ENCODE measurements around the gene ACYP1. TPM values are rescaled to one million over a fixed set of nuclear protein-coding genes. Genes with fewer than 3 reads are reported as not detected.

ACYP1 gene
- total RNA-seq (10 to 100 TPM in 4 of 7 donors, 1 to 10 TPM in 3; 5.5 to 27.7 (median 11.2) TPM), polyA plus RNA-seq (10 to 100 TPM; 11.3 to 16.9 TPM)
- long read RNA-seq, donor 1, partial matches to known transcripts: 0 of 4 reads
- long read RNA-seq, donor 1, other reads (novel, unspliced or antisense): 2 of 4 reads
- long read RNA-seq, donor 2, transcript ACYP1-201 (3 exons, 627 nt): major isoform, 13 of 32 reads
- long read RNA-seq, donor 2, partial matches to known transcripts: 15 of 32 reads
- long read RNA-seq, donor 2, other reads (novel, unspliced or antisense): 0 of 32 reads
- long read RNA-seq, donor 3, transcript ACYP1-201 (3 exons, 627 nt): major isoform, 5 of 7 reads
- long read RNA-seq, donor 3, partial matches to known transcripts: 0 of 7 reads
- long read RNA-seq, donor 3, other reads (novel, unspliced or antisense): 1 of 7 reads

GRCh38 chr14:75063491-75064204 is at the start of gene ACYP1:
ACYP1 (minus strand) TSS chr14:75064024; CDS start chr14:75063553, 471 bp downstream.
- 0% methylated on average over 34 of the region's 34 CpGs for WGBS, 3 donors
- peak within 1 kb of the TSS in 1 of 2 donors; percentile 52 for H3K27ac ChIP-seq
- intact Hi-C loops (cut with DNase I): loop anchor here in 1 of 4 donors (2.0 kb wide), 1 partner anchor 15 kb away; no protein-coding TSS in a partner anchor
- H3K4me1 ChIP-seq (ENCODE audit: insufficient read depth): peaks cover 9% of the 10 kb centered on the region
- peak within 1 kb of the TSS; percentile 75 for H3K4me3 ChIP-seq
- peak; percentile 89 to 97 (median 96) for DNase-seq
- TF ChIP-seq EP300 (IDR thresholded peaks at IDR 0.05) (no peak), CTCF (IDR thresholded peaks at IDR 0.05) (no peak), POLR2A (IDR thresholded peaks at IDR 0.05) (peak; percentile 30)
- H3K27me3 ChIP-seq: no peaks in the 10 kb centered on the region
- no peaks in the 10 kb centered on the region for H3K9me3 ChIP-seq
- H3K36me3 ChIP-seq: no peaks in the 10 kb centered on the region

GRCh38 chr14:75109877-75110276 is 46.1 kb upstream of the ACYP1 start:
- intact Hi-C loops (cut with DNase I): no loop called here
- WGBS, 3 donors: 82 to 88% (median 82%) methylated on average over 2 of the region's 2 CpGs
- TF ChIP-seq CTCF (IDR thresholded peaks at IDR 0.05) (no peak), EP300 (IDR thresholded peaks at IDR 0.05) (no peak), POLR2A (IDR thresholded peaks at IDR 0.05) (no peak)
- H3K27me3 ChIP-seq: no peaks in the 10 kb centered on the region
- no peak overlapping the region for H3K4me3 ChIP-seq
- H3K4me1 ChIP-seq (ENCODE audit: insufficient read depth): no peaks in the 10 kb centered on the region
- DNase-seq: no peak
- no peaks in the 10 kb centered on the region for H3K9me3 ChIP-seq
- H3K36me3 ChIP-seq: no peaks in the 10 kb centered on the region
- no peak overlapping the region for H3K27ac ChIP-seq

- TF ChIP-seq POLR2A (IDR thresholded peaks at IDR 0.05) (no peak), CTCF (IDR thresholded peaks at IDR 0.05) (no peak), EP300 (IDR thresholded peaks at IDR 0.05) (no peak)
- Histone ChIP-seq H3K27ac (no peak overlapping the region), H3K4me3 (no peak overlapping the region), H3K9me3 (no peaks in the 10 kb centered on the region), H3K36me3 (no peaks in the 10 kb centered on the region), H3K27me3 (no peaks in the 10 kb centered on the region), H3K4me1 (ENCODE audit: insufficient read depth) (no peaks in the 10 kb centered on the region)
- WGBS, 3 donors: 59 to 71% (median 64%) methylated on average over 3 of the region's 3 CpGs
- no peak for DNase-seq
- intact Hi-C loops (cut with DNase I): no loop called here
Observed at GRCh38 chr14:75107186-75107585, 43.4 kb upstream of the ACYP1 start.

GRCh38 chr14:75101491-75101890 is 37.7 kb upstream of the ACYP1 start:
- H3K4me1 ChIP-seq (ENCODE audit: insufficient read depth): no peaks in the 10 kb centered on the region
- DNase-seq: no peak
- H3K27ac ChIP-seq: no peak overlapping the region
- H3K27me3 ChIP-seq: no peaks in the 10 kb centered on the region
- 82 to 87% (median 83%) methylated on average over 4 of the region's 4 CpGs for WGBS, 3 donors
- intact Hi-C loops (cut with DNase I): no loop called here
- H3K36me3 ChIP-seq: no peaks in the 10 kb centered on the region
- H3K9me3 ChIP-seq: no peaks in the 10 kb centered on the region
- TF ChIP-seq CTCF (IDR thresholded peaks at IDR 0.05) (no peak), EP300 (IDR thresholded peaks at IDR 0.05) (no peak), POLR2A (IDR thresholded peaks at IDR 0.05) (no peak)
- no peak overlapping the region for H3K4me3 ChIP-seq
